Activated CD8-positive, alpha-beta memory T cell treated with anti-CD3 and anti-CD28 coated beads for 36 hours (primary cell): ENCODE results near the gene KCNJ2. TPM values are rescaled to one million over a fixed set of nuclear protein-coding genes. Genes with fewer than 3 reads are reported as not detected.

Experiments
- CTCF ChIA-PET: fragments of 350-600 bp; sonication (Branson Sonifier 250); formaldehyde crosslinking; loops from one replicate; lab custom pipeline; 2021; ENCODE audit warnings: antibody characterized with exemption; lab: Charles Lee
- POLR2A ChIA-PET: fragments of 350-600 bp; sonication (Branson Sonifier 250); formaldehyde crosslinking; loops from one replicate; lab custom pipeline; 2021; ENCODE audit warnings: antibody characterized with exemption; lab: Charles Lee
- total RNA-seq, 2 experiments: library from RNA; stranded (reverse); gene quantifications; one replicate each; pipeline ENCODE4 v1.2.3, GENCODE V29; 2021

Gene KCNJ2
- not detected for total RNA-seq

DNA sequence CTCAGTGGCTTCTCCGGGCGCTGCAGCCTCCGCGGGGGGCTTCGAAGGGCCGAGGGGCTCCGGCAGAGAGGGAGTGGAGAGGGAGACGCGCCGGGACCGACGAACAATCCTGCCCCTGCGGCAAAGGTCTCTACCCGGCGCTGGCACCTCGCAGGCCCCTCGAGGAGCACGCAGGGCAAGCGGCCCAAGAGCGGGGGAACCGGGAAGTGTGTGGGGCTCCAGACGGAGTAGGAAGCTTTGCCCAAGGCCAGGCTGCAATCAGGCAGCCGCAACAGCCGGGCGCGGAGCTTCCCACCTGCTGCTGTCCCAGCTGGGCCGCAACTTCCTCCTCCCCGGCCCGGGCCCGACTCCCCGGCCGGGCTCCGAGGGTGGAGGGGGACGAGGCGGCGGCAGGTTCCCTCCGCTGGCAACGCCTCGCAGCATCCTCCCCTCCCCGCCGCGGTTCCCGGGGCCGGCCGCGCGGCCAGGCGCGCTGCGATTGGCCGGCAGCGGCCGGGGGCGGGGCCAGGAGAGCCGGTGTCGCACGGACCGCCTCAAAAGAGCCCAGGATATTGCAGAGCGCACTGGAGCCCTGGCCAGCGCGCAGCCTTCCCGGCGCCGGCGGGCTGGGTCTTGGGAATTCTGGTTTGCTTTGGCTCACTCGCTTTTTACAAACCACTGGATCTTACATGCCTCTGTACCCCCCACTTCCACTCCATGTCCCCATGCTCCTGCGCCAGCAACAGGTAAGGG is at the start of gene KCNJ2:
KCNJ2 (plus strand) TSS at position 556 of the 732 bp plus-strand sequence. CDS start 5,508 bp downstream, outside the sequence.
- CTCF ChIA-PET, result no interaction called here
- POLR2A ChIA-PET, result no interaction called here

DNA sequence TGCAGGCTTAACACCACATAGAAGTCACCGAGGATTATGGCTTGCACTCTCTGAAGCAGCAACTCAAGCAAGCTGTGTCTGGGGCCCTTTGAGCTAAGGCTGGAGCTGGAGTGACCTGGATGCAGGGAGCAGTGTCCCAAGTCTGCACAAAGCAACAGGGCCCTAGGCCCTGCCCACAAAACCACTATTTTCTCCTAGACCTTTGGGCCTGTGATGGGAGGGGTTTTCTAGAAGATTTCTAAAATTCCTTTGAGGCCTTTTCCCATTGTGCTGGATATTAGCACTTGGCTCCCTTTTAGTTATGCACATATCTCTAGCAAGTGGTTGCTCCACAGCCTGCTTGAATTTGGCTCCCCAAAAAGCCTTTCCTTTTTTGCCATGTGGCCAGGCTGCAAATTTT is 49.8 kb upstream of the KCNJ2 start:
- ChIA-PET CTCF (no interaction called here), POLR2A (no interaction called here)

DNA sequence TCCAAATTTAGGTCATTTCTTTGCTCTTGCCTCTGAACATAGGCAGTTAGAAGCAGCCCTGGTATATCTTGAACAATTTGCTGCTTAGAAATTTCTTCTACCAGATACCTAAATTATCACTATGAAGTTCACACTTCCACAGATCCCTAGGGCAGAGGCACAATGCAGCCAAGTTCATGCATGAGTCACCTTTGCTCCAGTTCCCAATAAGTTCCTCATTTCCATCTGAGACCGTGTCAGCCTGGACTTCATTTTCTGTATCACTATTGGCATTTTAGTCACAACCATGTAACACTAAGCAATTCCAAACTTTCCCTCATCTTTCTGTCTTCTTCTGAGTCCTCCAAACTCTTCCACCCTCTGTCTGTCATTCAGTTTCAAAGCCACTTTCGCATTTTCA is 49.3 kb upstream of the KCNJ2 start:
- ChIA-PET POLR2A (no interaction called here), CTCF (no interaction called here)

DNA sequence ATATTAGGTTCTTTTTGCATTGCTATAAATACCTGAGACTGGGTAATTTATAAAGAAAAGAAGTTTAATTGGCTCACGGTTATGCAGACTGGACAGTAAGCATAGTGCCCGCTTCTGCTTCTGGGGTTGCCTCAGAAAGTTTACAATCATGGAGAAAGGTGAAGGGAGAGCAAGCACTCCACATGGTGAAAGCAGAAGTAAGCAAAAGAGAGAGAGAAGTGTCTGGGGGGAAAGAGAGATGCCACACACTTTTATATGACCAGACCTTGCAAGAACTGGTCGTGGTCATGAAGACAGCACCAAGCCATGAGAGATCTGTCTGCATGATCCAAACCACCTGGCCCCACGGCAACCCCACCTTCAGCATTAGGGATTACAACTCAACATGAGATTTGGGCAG is 48.9 kb upstream of the KCNJ2 start:
- CTCF ChIA-PET, result no interaction called here
- POLR2A ChIA-PET, result no interaction called here

DNA sequence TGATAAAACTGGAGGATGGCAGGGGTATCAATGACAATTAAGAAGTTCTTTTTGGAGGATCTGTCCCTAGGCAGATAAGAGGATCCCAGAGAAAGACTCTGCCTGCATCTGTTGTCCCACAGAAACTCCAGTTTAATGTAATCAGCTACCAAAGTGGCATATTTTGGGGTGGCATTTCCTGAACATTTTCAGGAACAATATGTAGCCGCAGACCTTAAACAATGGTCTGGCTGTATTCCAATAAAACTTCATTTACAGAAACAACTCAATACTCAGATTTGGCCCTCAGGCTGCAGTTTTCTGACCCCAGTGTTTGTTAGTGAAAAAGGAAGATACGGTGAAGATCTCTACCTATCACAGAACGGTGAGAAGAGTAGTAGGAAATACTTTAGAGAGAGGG is 48.2 kb upstream of the KCNJ2 start:
- ChIA-PET CTCF (no interaction called here), POLR2A (no interaction called here)

DNA sequence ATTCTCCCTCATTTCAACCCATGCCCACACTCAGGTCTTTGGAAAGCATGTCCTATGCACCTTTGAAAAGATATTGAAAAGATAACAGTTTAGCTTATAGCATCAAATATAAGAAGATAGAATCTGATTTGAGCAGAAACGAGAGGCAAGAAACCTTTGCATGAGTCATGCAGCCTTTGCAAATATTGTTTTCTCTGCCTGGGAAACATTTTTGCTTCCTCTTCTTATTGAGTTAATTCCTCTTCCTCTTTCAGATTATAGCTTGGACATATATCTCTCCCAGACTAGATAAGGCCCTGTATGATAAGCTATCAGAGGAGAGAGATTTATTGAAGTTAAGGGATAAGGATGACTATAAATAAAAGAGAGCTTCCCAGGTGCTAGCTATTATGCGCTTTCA is 46.1 kb upstream of the KCNJ2 start:
- POLR2A ChIA-PET, result no interaction called here
- CTCF ChIA-PET, result no interaction called here

DNA sequence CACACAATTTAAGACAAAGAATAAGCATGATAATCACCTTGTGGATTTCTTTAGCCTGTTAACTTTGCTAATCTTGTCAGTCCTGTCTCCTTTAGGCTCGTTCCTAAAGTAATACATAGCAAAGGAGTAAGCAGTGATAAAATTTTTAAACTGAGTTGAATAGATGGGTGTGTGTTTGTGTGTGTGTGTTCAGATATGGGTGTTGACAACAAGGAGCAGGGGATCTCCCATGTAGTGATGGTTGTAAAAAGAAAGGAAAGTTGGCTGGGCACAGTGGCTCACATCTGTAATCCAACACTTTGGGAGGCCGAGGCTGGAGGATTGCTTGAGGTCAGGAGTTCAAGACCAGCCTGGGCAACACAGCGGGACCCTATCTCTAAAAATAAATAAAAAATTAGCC is 44.6 kb upstream of the KCNJ2 start:
- ChIA-PET CTCF (no interaction called here), POLR2A (no interaction called here)

DNA sequence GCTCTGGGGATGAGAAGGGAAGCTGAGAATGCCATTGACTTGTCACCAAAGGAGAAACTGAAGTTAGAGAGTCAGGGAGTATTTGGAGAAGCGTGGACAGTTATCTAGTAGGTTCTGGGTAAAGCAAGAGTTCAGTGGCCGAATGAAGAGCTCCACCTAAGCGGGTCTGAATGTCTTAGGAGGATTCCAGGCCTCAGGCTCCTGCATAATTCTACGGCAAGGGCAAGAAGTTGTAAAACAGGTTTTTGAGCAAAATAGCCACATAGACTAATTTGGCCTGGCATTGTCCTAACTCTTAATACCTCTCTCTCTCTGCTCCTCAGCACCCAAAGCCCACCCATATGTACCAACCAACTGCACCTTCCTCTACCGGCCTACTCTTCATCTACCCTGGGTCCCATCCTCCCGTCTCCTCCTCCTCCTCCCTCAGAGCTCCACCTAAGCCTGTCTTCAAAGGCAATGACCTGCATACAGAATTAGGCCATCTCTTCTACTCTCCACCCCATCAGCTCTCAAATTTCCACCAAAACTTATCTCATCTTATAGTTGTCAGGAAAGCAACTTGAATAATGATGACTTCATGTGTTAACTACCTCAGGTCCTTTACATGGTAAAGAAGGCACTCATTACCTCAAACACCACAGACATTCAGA is 42.0 kb upstream of the KCNJ2 start:
- ChIA-PET POLR2A (no interaction called here), CTCF (no interaction called here)

DNA sequence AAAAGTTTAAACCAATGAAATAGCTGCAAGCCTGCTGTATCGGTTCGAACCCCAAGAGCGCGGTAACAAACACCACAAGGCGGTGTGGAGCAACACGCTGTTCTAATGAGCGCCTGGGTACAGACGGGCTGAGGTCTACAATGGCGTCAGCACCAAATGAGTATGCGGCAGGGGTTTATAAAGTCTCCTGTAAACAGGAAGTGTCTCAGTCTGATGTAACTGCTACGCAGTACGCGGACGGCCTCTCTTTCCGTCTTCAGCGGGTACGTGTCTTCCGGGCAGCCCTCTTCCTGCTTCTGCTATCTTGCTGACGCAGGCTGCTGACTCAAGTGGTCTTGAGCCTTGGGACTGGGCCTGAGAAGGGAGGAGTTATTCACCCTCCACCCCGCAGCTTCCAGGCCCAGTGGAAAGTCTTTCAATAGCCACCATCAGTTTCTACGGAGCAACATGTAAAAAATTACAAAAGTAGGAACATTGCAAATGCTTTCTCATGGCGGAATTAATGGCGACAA is 40.5 kb upstream of the KCNJ2 start:
- CTCF ChIA-PET, result no interaction called here
- POLR2A ChIA-PET, result no interaction called here

DNA sequence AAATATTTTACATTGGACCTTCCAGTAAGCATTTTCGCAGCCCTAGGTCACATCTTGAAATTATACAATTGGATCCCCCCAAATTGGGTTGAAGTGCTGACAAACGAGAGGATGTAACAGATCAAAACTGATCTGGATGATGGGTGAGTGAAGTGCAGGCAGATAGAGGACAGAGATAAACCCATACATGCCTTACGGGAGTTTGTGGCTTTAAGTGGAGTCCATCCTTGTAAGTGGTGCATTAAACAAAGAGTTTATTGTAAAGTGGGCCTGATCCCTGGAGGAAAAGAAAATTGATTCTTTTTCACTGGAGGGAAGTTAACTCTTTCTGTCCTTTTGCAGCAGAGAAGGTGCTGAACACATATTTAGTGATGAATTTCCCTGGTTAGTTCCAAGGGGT is 39.0 kb upstream of the KCNJ2 start:
- ChIA-PET POLR2A (no interaction called here), CTCF (no interaction called here)

DNA sequence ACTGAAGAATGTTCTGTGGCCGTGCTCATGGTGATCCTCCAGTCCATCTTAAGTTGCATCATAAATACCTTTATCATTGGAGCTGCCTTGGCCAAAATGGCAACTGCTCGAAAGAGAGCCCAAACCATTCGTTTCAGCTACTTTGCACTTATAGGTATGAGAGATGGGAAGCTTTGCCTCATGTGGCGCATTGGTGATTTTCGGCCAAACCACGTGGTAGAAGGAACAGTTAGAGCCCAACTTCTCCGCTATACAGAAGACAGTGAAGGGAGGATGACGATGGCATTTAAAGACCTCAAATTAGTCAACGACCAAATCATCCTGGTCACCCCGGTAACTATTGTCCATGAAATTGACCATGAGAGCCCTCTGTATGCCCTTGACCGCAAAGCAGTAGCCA is 36.8 kb upstream of the KCNJ2 start:
- ChIA-PET POLR2A (no interaction called here), CTCF (no interaction called here)

DNA sequence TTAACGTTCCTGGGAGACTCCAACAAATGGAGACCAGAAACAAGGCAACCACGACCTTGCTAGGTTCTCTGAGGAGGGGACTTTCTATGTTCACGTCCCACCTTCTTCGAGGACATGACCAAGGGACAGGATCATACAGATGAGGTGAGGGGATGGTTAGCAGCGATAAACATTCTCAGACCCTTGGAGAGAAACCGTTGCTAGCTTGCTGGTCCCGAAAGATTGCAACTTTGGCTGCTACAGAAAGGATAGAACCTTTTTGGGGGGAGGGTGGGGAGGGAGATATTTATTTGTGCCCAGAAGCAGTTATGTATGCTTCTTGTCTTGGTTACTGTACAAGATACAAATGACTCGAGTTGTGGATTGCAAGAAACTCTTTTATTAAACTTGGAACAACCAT is 35.3 kb upstream of the KCNJ2 start:
- POLR2A ChIA-PET, result no interaction called here

DNA sequence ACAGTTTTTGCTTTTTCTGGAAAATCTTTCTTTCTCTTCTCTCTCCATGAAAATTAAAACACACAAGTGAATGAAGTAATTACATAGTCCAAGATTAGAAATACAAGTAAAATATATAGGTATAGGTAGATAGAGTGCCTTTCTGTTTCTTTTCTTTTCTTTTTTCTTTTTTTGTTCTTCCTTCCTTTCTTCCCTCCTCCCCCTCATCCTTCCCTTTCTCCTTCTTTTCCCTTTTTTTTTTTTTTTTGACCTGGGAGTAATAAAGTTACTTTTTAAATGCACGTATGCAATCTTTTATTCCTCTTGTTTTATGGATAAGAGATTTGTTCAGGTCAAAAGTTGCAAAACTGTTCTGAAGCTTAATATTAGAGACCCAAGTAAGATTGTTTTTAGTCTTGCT is 34.6 kb upstream of the KCNJ2 start:
- ChIA-PET POLR2A (no interaction called here), CTCF (no interaction called here)

More for the DNA sequence above, 35.3 kb upstream of the KCNJ2 start:
- CTCF ChIA-PET, result no interaction called here

DNA sequence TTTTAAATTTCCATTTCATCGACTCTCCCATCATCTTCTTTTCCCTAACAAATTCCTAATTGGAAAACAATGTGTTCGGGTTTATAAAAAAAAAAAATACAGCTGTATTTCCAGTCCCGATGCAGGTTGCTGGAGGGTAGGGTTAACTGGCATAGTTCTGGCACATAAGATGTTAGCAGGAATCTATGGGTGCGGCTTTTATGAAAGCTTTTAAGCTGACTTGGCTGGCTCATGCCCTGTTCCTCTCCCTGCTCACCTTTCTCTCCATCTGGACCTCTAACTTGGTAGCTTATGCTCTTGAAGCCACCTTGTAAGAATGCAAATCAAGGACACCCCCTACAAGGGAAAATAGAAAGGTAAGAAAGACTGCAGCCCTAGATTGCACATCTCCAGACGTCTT is 33.2 kb upstream of the KCNJ2 start:
- ChIA-PET POLR2A (no interaction called here), CTCF (no interaction called here)

DNA sequence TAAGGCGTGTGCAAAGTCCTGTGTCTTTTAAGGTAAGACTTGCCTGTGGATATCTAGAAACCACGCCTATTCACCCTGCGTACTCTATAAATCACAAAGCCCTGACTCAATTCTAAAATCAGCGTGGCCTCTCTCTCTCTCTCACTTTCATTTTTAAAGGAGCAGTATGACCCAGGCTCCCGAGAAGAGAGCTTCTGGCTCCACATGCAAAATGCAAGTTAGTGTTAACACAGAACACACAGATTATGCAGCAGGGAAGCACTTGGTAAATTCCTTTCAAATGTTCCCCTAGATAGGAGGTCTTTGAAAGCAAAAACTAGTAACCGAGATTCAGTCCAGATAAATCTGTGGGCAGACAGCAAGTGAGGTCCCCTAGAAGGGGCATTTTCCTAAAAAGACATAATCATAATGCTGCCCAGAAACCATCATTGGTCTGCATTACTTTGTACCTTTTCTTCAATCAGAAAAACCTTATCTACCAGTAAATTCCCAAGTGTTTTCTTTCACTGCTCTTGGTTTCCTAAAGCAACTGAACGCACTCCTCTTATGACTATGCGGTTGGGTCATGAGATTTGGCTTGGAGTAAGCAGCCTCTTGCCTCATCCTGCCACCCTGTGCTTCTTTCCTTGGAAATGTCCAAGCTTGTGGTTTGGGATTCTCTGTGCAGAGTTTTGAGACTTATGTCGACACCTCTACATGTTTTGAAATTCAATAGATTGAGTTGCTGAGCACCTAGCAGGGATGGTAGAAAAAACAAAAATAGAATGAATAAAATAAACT is 31.7 kb upstream of the KCNJ2 start:
- POLR2A ChIA-PET, result no interaction called here
- CTCF ChIA-PET, result no interaction called here

DNA sequence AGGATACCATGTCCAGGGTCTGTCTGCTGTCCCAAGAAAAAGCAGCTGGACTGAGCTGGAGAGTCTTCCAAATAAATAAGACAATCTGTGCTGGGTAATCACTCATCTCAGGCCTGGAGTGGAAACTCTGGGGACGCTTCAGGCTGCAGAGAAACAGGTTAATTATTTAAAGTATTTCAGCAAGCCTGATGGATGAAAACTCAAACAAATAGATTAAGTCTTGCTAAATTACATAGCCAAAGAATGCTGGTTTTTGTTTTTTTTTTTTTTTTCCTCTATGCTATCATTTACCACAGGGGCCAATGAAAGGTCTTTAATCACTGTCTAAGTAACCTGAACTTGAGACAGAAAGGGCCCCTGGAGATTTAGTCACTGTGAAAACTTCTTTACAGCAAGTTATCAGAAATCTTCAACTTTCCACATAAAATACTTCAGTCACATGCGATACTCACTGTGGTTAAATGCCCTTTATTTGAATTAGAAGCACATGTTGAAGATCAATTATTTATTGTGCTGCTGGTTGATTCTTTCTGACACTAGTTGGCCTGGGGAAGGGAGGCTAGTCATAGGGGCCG is 31.0 kb upstream of the KCNJ2 start:
- CTCF ChIA-PET, result no interaction called here
- POLR2A ChIA-PET, result no interaction called here

DNA sequence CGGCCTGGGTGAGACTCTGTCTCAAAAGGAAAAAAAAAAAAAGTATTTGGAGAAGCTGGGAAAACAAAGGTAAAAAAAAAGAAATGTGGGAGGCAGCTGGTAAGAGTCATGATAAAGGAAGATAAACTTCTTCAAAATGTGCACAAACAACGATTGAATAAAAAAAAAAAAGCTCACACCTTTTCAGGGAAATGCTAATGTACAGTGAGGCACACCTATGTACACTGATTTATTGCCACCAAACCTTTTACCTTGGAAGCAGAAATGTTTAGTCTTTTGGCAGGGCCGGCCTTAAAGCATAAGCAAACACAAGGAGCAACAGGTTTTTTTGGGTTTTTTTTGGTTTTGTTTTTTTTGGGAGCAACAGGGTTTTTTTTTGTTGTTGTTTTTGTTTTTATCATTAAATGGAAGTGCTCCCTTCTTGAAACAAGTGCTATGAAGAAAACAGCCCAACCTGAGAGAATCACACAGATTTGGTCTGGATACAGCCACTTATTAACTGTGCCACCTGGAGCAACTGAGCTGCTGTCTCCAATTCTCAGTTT is 29.8 kb upstream of the KCNJ2 start:
- ChIA-PET CTCF (no interaction called here), POLR2A (no interaction called here)

DNA sequence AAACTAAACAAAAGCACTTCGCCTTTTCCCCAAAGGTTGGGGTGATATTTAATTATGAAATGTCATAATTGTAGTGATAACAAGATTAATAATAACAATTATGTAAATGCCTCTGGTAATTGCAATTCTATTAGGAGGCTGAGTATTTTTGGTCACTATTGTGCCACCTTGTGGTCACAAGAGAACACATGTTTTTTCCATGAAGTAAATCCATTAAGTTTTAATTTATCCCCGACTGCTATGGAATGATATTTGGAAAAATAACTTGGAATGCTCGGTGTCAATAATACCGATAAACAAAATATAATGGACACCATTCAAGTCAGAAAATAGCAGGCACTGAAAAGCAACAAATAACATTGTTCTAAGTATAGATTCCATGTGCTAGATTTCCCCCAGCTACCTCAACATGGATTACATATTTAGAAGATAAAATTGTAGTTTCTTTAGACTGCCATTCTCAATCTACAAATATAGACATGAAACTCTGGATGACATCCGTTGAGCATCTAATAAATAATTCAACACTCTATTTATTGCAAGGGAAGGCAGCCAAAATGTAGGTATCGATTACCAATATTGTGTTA is 25.0 kb upstream of the KCNJ2 start:
- ChIA-PET CTCF (no interaction called here), POLR2A (no interaction called here)

DNA sequence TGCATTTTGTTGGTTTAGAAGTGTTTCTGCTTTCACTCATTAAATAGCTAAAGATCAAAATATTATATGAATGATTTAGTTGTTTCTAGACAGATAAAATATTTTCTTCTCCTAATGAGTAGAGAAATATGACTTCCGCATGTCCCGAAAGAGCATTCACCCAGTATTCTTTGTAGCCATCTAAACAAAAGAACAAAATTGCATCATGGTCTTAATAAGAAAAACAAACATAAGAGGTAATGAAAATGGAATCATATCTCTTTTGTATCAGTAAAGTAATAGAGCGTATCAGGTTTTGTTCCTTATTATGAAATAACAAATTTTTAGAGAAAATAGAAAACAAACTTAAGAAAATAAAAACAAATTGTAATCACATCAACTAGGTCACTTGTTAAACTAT is 16.1 kb upstream of the KCNJ2 start:
- CTCF ChIA-PET, result no interaction called here
- POLR2A ChIA-PET, result no interaction called here

DNA sequence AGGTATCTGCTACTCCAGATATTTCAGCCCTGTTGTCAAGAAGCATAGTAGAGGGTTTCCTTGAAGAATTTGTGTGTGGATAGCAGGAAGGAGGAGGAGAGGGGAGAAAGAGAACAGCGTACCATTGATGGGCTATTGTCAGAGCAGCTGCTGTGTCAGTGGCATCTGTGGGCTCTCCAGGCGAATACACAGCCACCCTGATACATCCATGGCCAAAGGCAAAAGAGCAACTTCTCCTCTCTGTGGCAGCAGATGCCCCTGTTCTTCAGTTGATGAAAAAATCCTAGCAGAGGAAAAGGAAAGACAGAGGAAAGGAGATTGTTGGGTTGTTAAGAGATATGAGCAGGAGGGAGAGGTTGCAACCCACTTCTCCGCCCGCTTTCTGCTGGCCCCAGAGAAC is 12.2 kb upstream of the KCNJ2 start:
- ChIA-PET CTCF (no interaction called here), POLR2A (no interaction called here)
